Fibroblast of mammary gland (primary cell): ENCODE measurements around the gene RASGRP4.

Source experiments
- DNase-seq: peaks from one replicate; pipeline ENCODE4 v3.0.0-alpha.2; 2010; ENCODE audit warnings: low read depth
- H3K4me3 ChIP-seq: 2 replicates; pipeline ENCODE4 v1.5.1; 2011; ENCODE audit warnings: low read depth, mild to moderate bottlenecking, low read length, moderate library complexity; ENCODE audit not compliant: control insufficient read depth
- TF ChIP-seq, protein P1 (sequence below): conservative IDR thresholded peaks from 2 replicates; pipeline ENCODE4 v1.5.1; 2011; ENCODE audit warnings: low read depth, low read length, inconsistent platforms; ENCODE audit not compliant: control insufficient read depth, insufficient read depth

RASGRP4 gene

GRCh38 chr19:38401148-38401547 lies 24.9 kb downstream of the RASGRP4 start:
- TF ChIP-seq, protein P1, sequence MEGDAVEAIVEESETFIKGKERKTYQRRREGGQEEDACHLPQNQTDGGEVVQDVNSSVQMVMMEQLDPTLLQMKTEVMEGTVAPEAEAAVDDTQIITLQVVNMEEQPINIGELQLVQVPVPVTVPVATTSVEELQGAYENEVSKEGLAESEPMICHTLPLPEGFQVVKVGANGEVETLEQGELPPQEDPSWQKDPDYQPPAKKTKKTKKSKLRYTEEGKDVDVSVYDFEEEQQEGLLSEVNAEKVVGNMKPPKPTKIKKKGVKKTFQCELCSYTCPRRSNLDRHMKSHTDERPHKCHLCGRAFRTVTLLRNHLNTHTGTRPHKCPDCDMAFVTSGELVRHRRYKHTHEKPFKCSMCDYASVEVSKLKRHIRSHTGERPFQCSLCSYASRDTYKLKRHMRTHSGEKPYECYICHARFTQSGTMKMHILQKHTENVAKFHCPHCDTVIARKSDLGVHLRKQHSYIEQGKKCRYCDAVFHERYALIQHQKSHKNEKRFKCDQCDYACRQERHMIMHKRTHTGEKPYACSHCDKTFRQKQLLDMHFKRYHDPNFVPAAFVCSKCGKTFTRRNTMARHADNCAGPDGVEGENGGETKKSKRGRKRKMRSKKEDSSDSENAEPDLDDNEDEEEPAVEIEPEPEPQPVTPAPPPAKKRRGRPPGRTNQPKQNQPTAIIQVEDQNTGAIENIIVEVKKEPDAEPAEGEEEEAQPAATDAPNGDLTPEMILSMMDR: no peak
- DNase-seq: peak; percentile 34
- H3K4me3 ChIP-seq: no peak overlapping the region

DNA sequence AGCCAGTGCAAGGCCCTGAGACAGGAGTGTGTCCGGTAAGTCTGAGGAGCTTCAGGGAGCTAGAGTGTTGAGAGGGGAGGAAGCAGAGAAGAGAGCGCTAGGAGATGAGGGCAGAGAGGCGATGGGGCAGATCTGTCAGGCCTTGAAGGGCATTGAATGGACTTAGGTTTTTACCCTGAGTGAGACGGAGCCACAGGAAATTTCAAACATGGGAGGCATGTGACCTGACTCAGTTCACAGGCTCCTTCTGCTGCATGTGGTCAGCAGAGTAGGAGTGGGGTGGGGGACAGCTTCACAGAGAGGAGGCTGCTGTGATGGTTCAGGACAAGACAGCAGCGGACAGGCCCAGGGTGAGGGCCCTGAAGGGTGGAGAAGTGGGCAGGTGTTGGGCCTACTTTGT lies 25.7 kb downstream of the RASGRP4 start:
- H3K4me3 ChIP-seq: no peak overlapping the region
- TF ChIP-seq, protein P1: no peak
- no peak for DNase-seq

DNA sequence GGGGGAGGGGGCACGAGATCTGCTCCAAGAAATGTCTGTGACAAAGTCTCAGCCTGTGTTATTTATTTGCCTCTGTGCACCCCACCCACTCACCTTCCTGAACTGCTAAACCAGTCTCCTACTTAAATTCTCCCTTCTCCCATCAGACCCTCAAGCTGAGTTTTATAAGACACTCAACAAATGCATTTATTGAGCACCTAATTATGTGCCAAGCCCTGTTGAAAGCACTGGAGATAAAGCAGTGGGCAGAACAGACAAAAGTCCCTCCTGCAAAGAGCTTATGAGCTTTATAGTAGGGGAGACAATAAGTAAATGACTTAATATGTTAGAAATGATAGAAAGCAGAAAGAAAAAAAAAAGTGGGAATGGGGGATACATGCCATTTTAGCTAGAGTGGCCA lies 26.5 kb downstream of the RASGRP4 start:
- no peak overlapping the region for H3K4me3 ChIP-seq
- TF ChIP-seq, protein P1: no peak
- no peak for DNase-seq

DNA sequence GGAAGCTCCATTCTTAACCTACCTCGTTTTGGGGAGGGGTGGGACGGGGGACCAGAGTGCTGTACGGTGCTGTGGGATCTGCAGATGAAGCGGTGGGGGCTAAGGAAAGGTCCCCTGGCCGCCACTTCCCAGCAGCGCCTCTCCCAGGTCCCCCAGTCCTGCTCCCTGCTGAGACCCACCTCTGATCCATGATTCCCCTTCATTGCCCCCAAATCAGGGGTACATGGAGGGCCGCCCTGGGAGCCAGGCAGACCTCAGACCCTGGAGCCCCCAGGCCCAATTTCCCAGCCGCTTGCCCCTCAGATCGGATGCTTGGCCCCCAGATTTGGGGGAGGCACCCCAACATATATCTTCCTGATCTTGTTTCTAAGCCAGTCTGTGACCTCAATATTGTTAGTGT lies 26.9 kb downstream of the RASGRP4 start:
- H3K4me3 ChIP-seq: no peak overlapping the region
- TF ChIP-seq, protein P1: no peak

GRCh38 chr19:38395381-38396114 lies 30.5 kb downstream of the RASGRP4 start:
- H3K4me3 ChIP-seq: no peak overlapping the region
- no peak for DNase-seq
- TF ChIP-seq, protein P1: no peak

More for the DNA sequence above, 26.9 kb downstream of the RASGRP4 start:
- no peak for DNase-seq

- DNase-seq: peak; percentile 48
- TF ChIP-seq, protein P1: no peak
- no peak overlapping the region for H3K4me3 ChIP-seq
Measured at GRCh38 chr19:38394488-38394887, 31.5 kb downstream of the RASGRP4 start.
